Motor neuron (in vitro differentiated cells): ENCODE measurements around the gene MYO1G. TPM values are rescaled to one million over a fixed set of nuclear protein-coding genes. Genes with fewer than 3 reads are reported as not detected.
A peak's percentile ranks its signal among the peaks of the same experiment; 100 is the strongest.

ENCODE experiments used
- ATAC-seq, 8 experiments: fragments of 200-7000 bp; cut with Tn5 transposase; replicated peaks in 6 of 8; 2 replicates each; pipeline ENCODE4 v1.8.0; 2021; ENCODE audit warnings: mild to moderate bottlenecking in 8 of 8, moderate library complexity in 8 of 8
- H3K27ac ChIP-seq, 2 donors: fragments of 250-450 bp; sonication (Bioruptor Pico); 2 replicates each; pipeline ENCODE4 v1.9.0; 2021; ENCODE audit warnings: antibody characterized with exemption in 2 of 2, mild to moderate bottlenecking in 2 of 2, moderate library complexity in 1 of 2
- H3K4me1 ChIP-seq, 2 donors: fragments of 250-450 bp; sonication (Bioruptor Pico); replicated peaks in 1 of 2; 2 replicates each; pipeline ENCODE4 v1.6.1; 2021; ENCODE audit warnings: antibody characterized with exemption in 2 of 2, mild to moderate bottlenecking in 2 of 2, moderate library complexity in 1 of 2
- H3K4me3 ChIP-seq, 5 donors: fragments of 250-450 bp; sonication (Bioruptor Pico); 2 replicates each; pipeline ENCODE4 v1.9.0; 2021; ENCODE audit warnings: antibody characterized with exemption in 5 of 5, mild to moderate bottlenecking in 5 of 5, moderate library complexity in 4 of 5
- WGBS, 10 experiments: fragments of 450-650 bp; shearing (Covaris generic); methylation state at CpG; one replicate each; pipeline ENCODE4 v1.0.0; 2022; 5-methylcytosine and 5-hydroxymethylcytosine counted together
- in situ Hi-C, 9 experiments: fragments of 400-800 bp; cut with MboI; loops; one replicate each; pipeline ENCODE4 v1.15.0; 2021; ENCODE audit warnings: low sequenced_read_pairs in 9 of 9, low pct_unique_long_range_greater_than_20kb in 2 of 9; ENCODE audit not compliant: unreplicated experiment in 9 of 9
- total RNA-seq, 8 experiments: library from RNA; unstranded; fragments of 300-600 nt; gene quantifications; 2 replicates each; pipeline versions ENCODE4 v1.2.3 to v1.2.4, GENCODE V29; 2022

Gene MYO1G
- total RNA-seq, 8 experiments from 2014 or later: 0.11 to 1.4 (median 0.46) TPM

- ATAC-seq: no peak
- Histone ChIP-seq H3K4me3 (no peak overlapping the region), H3K27ac (no peak overlapping the region), H3K4me1 (peaks cover 22% of the 10 kb centered on the region in 2 donors)
- in situ Hi-C loops: no loop called here
- WGBS, 10 experiments: 71 to 100% (median 90%) methylated on average over 1 of the region's 1 CpG; no CpG with 5 or more reads in 6 of the 10 experiments
These were observed 4.2 kb upstream of the MYO1G start for GRCh38 chr7:44982970-44983369.

- ATAC-seq: no peak
- 33 to 100% (median 100%) methylated on average over 1 of the region's 1 CpG; no CpG with 5 or more reads in 6 of the 10 experiments for WGBS, 10 experiments
- in situ Hi-C loops: no loop called here
- no peak overlapping the region for H3K4me3 ChIP-seq
- no peak overlapping the region for H3K27ac ChIP-seq
- H3K4me1 ChIP-seq: peaks cover 20% of the 10 kb centered on the region in 2 donors
These were observed 3.7 kb upstream of the MYO1G start for GRCh38 chr7:44982535-44982923.

DNA sequence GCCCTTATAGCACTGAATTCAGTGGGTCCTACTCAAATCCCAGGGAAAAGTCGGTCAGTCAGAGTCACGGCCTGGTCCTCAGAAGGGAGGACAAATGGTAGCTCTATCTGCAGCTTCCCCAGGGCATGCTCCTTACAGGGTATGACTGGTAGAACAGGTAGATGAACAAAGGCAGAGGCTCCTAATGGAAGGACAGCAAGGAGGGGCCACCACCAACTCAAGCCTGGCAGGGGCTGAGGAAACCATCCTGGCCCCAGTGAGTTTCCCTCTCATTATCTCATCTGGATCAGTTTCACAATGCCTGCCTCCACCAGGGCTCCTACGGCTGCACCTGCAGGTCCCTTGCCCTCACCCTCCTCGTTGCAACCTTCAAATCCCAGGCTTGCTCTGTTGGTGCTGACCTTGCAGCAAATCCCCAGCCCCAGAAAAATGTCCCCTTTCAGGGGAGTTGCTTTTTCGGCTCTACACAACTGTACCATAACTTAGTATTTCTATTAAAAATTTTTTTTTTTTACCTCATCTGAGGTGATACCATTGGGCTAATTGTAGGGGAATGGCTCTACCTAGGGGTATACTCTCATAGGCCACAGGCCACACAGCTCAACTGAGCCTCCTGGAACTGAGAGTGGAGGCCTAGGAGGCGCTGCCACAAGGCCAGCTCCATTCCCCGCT is 2.4 kb upstream of the MYO1G start:
- ATAC-seq: peak in 3 of 8 experiments; percentile 0 to 3 (median 2)

GRCh38 chr7:44980393-44981034 is 1.7 kb upstream of the MYO1G start:
- 0 to 100% (median 77%) methylated on average over 1 to 5 of the region's 8 CpGs for WGBS, 10 experiments
- H3K4me1 ChIP-seq: peaks cover 11 to 12% of the 10 kb centered on the region in 2 donors
- H3K4me3 ChIP-seq: no peak overlapping the region
- in situ Hi-C loops: no loop called here
- no peak overlapping the region for H3K27ac ChIP-seq
- peak in 3 of 8 experiments; percentile 12 to 31 (median 18) for ATAC-seq

More for the DNA sequence above, 2.4 kb upstream of the MYO1G start:
- in situ Hi-C loops: no loop called here
- Histone ChIP-seq H3K4me1 (peaks cover 13 to 15% of the 10 kb centered on the region in 2 donors), H3K27ac (no peak overlapping the region), H3K4me3 (no peak overlapping the region)
- 80 to 100% (median 90%) methylated on average over 2 to 6 of the region's 7 CpGs; no CpG with 5 or more reads in 3 of the 10 experiments for WGBS, 10 experiments

DNA sequence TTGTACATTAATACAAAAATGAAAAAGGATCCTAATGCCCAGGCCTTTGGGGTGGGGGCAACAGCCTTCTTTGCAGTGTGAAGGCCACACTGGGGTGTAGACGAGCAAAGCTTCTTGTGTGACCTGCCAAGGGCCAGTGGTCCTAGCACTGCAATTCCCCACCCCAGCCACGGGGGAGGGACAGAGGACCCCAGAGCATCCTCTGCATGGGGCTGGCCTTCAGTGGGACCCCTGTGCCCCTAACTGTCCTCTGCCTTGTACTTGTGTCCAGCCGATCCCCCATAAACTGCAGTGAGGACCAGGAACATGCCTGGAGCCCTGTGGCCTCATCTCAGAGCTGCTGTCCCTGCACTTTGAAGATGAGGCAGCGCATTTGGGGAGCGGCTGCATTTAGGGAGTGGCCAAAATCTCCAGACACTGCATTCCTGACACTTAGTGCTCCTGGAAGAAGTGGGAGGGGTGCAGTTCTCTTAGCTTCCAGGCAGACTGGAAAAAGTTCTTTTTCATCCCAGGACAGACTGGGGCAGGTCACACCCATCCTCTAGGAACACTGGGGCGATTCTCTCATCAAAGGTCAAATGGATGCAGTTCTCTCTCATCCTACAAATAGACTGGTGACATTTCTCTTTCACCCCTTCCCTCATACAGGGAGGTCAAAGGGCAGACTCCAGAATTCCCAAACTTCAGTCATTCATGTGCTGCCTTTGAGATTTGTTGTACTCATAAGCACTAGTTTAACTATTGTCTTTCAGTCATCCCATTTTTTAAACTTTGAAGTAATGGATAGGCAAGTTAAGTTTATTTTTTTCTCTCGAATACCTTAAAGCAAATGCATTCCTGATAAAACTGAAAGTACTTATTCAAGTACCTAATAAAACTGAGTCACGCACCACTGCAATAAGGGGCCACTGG is 922 bp upstream of the MYO1G start:
- Histone ChIP-seq H3K4me1 (peaks cover 3 to 4% of the 10 kb centered on the region in 2 donors), H3K4me3 (no peak overlapping the region), H3K27ac (no peak overlapping the region)
- WGBS, 10 experiments: 10 to 100% (median 90%) methylated on average over 1 to 5 of the region's 8 CpGs; no CpG with 5 or more reads in 1 of the 10 experiments
- in situ Hi-C loops: no loop called here
- peak in 4 of 8 experiments; percentile 5 to 69 (median 35) for ATAC-seq

- Histone ChIP-seq H3K4me3 (no peak overlapping the region), H3K4me1 (no peaks in the 10 kb centered on the region), H3K27ac (no peak overlapping the region)
- no peak for ATAC-seq
- in situ Hi-C loops: no loop called here
- 70 to 73% methylated on average over 2 of the region's 6 CpGs; no CpG with 5 or more reads in 8 of the 10 experiments for WGBS, 10 experiments
These were observed 868 bp downstream of the MYO1G start for GRCh38 chr7:44977959-44978335.

- ATAC-seq: peak in 2 of 8 experiments; percentile 11 to 12
- Histone ChIP-seq H3K4me3 (no peak overlapping the region), H3K27ac (no peak overlapping the region), H3K4me1 (no peaks in the 10 kb centered on the region)
- in situ Hi-C loops: no loop called here
- WGBS, 10 experiments: 0 to 29% methylated on average over 1 of the region's 8 CpGs; no CpG with 5 or more reads in 8 of the 10 experiments
These were observed 1.4 kb downstream of the MYO1G start for GRCh38 chr7:44977304-44977958.

GRCh38 chr7:44976746-44977196 is 2.0 kb downstream of the MYO1G start:
- Histone ChIP-seq H3K4me3 (no peak overlapping the region), H3K4me1 (peaks cover 0 to 1% of the 10 kb centered on the region in 2 donors), H3K27ac (no peak overlapping the region)
- WGBS, 10 experiments: 60 to 100% (median 98%) methylated on average over 1 to 4 of the region's 17 CpGs; no CpG with 5 or more reads in 6 of the 10 experiments
- in situ Hi-C loops: no loop called here
- ATAC-seq: no peak

DNA sequence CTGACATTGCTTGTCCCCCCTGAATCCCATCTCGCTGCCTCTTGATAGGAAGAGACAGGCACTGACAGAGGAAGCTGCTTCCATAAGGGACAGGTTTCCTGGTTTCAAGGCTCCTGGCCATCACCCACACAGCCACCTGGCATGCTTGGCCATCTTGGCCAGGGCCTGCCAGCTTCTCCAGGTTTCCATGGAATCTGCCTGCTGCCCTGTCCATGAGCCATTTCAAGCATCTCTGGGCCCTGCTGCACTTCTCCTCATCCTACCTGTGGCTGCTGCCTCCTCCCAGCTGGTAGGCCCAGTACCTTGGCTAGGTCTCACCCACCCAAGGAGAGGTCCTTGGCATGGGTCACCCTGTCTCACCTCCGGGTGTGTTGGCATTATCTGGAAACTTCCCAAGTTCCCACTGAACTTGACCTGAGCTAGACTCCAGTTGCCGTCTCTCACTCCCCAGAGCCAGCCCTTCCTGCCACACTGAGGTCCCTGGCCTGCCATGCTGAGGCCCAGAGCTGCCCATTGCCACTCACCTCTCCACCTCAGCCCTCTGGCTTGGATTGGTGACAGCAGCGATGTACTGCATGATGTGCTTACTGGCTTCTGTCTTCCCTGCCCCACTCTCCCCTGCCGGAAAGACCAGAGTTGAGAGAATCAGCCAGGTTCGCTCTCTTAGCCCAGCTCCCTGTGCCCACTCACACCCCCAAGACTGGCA is 2.6 kb downstream of the MYO1G start:
- Histone ChIP-seq H3K4me1 (peaks cover 0 to 5% of the 10 kb centered on the region in 2 donors), H3K4me3 (no peak overlapping the region), H3K27ac (no peak overlapping the region)
- 57 to 100% (median 88%) methylated on average over 1 to 4 of the region's 6 CpGs; no CpG with 5 or more reads in 3 of the 10 experiments for WGBS, 10 experiments
- no peak for ATAC-seq
- in situ Hi-C loops: no loop called here

DNA sequence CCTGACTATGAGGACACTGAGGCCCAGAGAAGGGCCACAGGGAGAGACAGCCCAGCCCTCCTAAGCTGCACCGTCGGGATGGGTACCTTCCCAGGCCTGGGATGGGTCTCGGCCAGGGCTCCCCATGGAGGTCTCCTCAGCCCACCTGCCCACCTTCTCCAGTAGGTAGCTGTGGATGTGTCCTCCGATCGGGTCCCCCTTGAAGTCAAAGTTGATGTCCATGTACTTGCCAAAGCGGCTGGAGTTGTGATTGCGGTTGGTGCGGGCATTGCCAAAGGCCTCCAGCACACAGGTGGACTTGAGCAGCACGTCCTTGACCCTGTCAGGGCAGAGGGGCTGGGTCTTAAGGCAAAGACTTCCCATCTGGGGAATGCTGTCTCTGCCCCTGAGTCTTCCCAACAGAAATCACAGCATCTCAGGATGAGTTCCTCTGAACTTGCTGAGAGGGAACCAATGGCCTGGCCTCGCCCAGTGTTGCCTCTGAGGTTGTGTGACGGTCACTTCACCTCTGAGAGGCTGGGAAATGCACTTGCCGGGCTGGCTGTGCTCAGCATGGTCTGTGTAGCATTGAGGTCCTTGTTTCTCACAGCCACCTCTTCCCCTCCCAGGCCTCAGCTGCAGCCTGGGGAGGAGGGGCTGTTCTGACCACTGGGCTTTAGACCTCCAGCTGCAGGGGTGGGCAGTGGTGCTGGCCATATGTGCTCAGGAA is 3.3 kb downstream of the MYO1G start:
- WGBS, 10 experiments: 81 to 100% (median 100%) methylated on average over 1 to 5 of the region's 12 CpGs; no CpG with 5 or more reads in 5 of the 10 experiments
- Histone ChIP-seq H3K4me1 (peaks cover 0 to 5% of the 10 kb centered on the region in 2 donors), H3K4me3 (no peak overlapping the region), H3K27ac (no peak overlapping the region)
- ATAC-seq: no peak
- in situ Hi-C loops: no loop called here

- Histone ChIP-seq H3K4me1 (peaks cover 0 to 5% of the 10 kb centered on the region in 2 donors), H3K4me3 (no peak overlapping the region), H3K27ac (no peak overlapping the region)
- in situ Hi-C loops: no loop called here
- 82 to 93% methylated on average over 3 of the region's 7 CpGs; no CpG with 5 or more reads in 8 of the 10 experiments for WGBS, 10 experiments
- no peak for ATAC-seq
These were observed 4.3 kb downstream of the MYO1G start for GRCh38 chr7:44974549-44974948.
